Measurements from ENCODE around the gene RASEF.

- TF ChIP-seq CTCF (IDR thresholded peaks at IDR 0.05): no peak
- no peak for TF ChIP-seq POLR2A (IDR thresholded peaks at IDR 0.05)
Measured at GRCh38 chr9:83060556-83060955, 2.4 kb downstream of the RASEF start.

Measured in Peyer's patch (tissue), 4 donors.